SK-N-SH (cell line): ENCODE measurements around the gene RAC3. TPM values are rescaled to one million over a fixed set of nuclear protein-coding genes. Genes with fewer than 3 reads are reported as not detected.

Source experiments
- CTCF ChIA-PET: fragments of 300-600, 350-600 bp; formaldehyde crosslinking; extraction: SDS; loops from one replicate; lab custom pipeline; 2021; lab: Yijun Ruan, JAX
- POLR2A ChIA-PET: fragments of 350-600 bp; sonication (Branson Sonifier 250); formaldehyde crosslinking; extraction: SDS; loops from one replicate; lab custom pipeline; 2020; ENCODE audit warnings: antibody characterized with exemption, inconsistent platforms; lab: Yijun Ruan, JAX
- DNase-seq: peaks from one replicate; pipeline ENCODE4 v3.0.0; 2012
- H2AFZ ChIP-seq: fragments of 200-600 bp; sonication (generic); 2 replicates; pipeline ENCODE4 v1.8.1; 2016; ENCODE audit warnings: antibody characterized with exemption, mild to moderate bottlenecking, low read depth
- H3F3A ChIP-seq: fragments of 200-600 bp; sonication (generic); replicated peaks from 2 replicates; pipeline ENCODE3; 2016; ENCODE audit warnings: antibody characterized with exemption, mild to moderate bottlenecking; ENCODE audit not compliant: insufficient read depth
- H3K27ac ChIP-seq, 2 experiments: fragments of 200-500 bp in 1 of 2; fragments of 200-600 bp in 1 of 2; sonication (Bioruptor generic) in 1 of 2; sonication (generic), shearing (Covaris generic) in 1 of 2; 2 replicates each; pipeline versions ENCODE4 v1.5.1 to v1.6.1; 2014 to 2016; ENCODE audit warnings: low read depth in 2 of 2, inconsistent platforms in 1 of 2, low read length in 1 of 2, mild to moderate bottlenecking in 1 of 2, mixed read lengths in 1 of 2
- H3K27me3 ChIP-seq: fragments of 200-600 bp; sonication (generic), shearing (Covaris generic); 2 replicates; pipeline ENCODE4 v1.6.1; 2016; ENCODE audit warnings: mixed run types; ENCODE audit not compliant: insufficient read depth
- H3K36me3 ChIP-seq, 2 experiments: fragments of 200-500 bp in 1 of 2; fragments of 200-600 bp in 1 of 2; sonication (Bioruptor generic) in 1 of 2; sonication (generic) in 1 of 2; replicated peaks in 1 of 2; 2 replicates each; pipeline versions ENCODE3 to v1.5.1; 2014 to 2016; ENCODE audit warnings: low read length in 1 of 2, mild to moderate bottlenecking in 1 of 2; ENCODE audit not compliant: insufficient read depth in 2 of 2, control insufficient read depth in 1 of 2
- H3K4me1 ChIP-seq, 2 experiments: fragments of 200-500 bp in 1 of 2; fragments of 200-600 bp in 1 of 2; sonication (Bioruptor generic) in 1 of 2; sonication (generic), shearing (Covaris generic) in 1 of 2; 2 replicates each; pipeline versions ENCODE4 v1.5.1 to v1.6.1; 2014 to 2016; ENCODE audit warnings: low read depth in 1 of 2, low read length in 1 of 2, mixed run types in 1 of 2; ENCODE audit not compliant: insufficient read depth in 2 of 2, control insufficient read depth in 1 of 2
- H3K4me2 ChIP-seq: fragments of 200-600 bp; sonication (generic), shearing (Covaris generic); 2 replicates; pipeline ENCODE4 v1.6.1; 2017; ENCODE audit warnings: mixed run types
- H3K4me3 ChIP-seq, 2 experiments: fragments of 200-500 bp in 1 of 2; fragments of 200-600 bp in 1 of 2; sonication (Bioruptor generic) in 1 of 2; sonication (generic), shearing (Covaris generic) in 1 of 2; 2 replicates each; pipeline versions ENCODE4 v1.5.1 to v1.8.1; 2014 to 2016; ENCODE audit warnings: low read depth in 2 of 2, inconsistent platforms in 1 of 2, low read length in 1 of 2, mild to moderate bottlenecking in 1 of 2, mixed read lengths in 1 of 2, moderate library complexity in 1 of 2
- H3K79me2 ChIP-seq: fragments of 200-600 bp; sonication (generic); 2 replicates; pipeline ENCODE4 v1.8.1; 2017; ENCODE audit warnings: mild to moderate bottlenecking; ENCODE audit not compliant: insufficient read depth
- H3K9ac ChIP-seq: fragments of 200-600 bp; sonication (generic); 2 replicates; pipeline ENCODE4 v1.6.1; 2017; ENCODE audit warnings: mixed run types
- H3K9me2 ChIP-seq: fragments of 200-600 bp; sonication (generic); 2 replicates; pipeline ENCODE4 v1.6.1; 2017; ENCODE audit warnings: mixed run types
- H3K9me3 ChIP-seq: fragments of 200-600 bp; sonication (generic); 2 replicates; pipeline ENCODE4 v1.6.1; 2017; ENCODE audit warnings: mixed run types, mild to moderate bottlenecking, moderate library complexity
- H4K20me1 ChIP-seq: fragments of 200-600 bp; sonication (generic); 2 replicates; pipeline ENCODE4 v1.6.1; 2017; ENCODE audit warnings: mild to moderate bottlenecking, mixed run types; ENCODE audit not compliant: insufficient read depth
- CHD2 ChIP-seq: fragments of 150-350 bp; IDR thresholded peaks from 2 replicates; pipeline ENCODE4 v1.6.1; 2018; ENCODE audit warnings: low read length; ENCODE audit not compliant: partially characterized antibody
- EZH2phosphoT487 ChIP-seq: fragments of 200-600 bp; sonication (generic); IDR thresholded peaks from 2 replicates; pipeline ENCODE4 v1.6.1; 2017; ENCODE audit warnings: low read depth, mixed run types, mild to moderate bottlenecking, antibody characterized with exemption, moderate library complexity, borderline replicate concordance
- NFIC ChIP-seq: IDR thresholded peaks from 2 replicates; pipeline ENCODE4 v1.4.0; 2012; ENCODE audit warnings: borderline replicate concordance
- RCOR1 ChIP-seq: fragments of 150-350 bp; IDR thresholded peaks from 2 replicates; pipeline ENCODE4 v1.6.1; 2017; ENCODE audit warnings: antibody characterized with exemption, low read length
- TCF12 ChIP-seq: IDR thresholded peaks from 2 replicates; pipeline ENCODE4 v1.4.0; 2012
- WGBS: methylation state at CpG from one replicate; pipeline ENCODE4 v1.1.6; 2017; ENCODE audit warnings: low lambda C conversion rate; 5-methylcytosine and 5-hydroxymethylcytosine counted together
- polyA plus RNA-seq, 3 experiments: library from polyadenylated mRNA; depleted of rRNA; stranded (reverse); fragments of >200 nt; gene quantifications; 2 replicates each; pipeline ENCODE4 v1.2.3, GENCODE V29; 2012
- TF ChIP-seq, protein P1 (sequence below): IDR thresholded peaks from 2 replicates; pipeline ENCODE4 v1.4.0; 2012; ENCODE audit warnings: low read depth, borderline replicate concordance
- TF ChIP-seq, protein P2 (sequence below): IDR thresholded peaks from 2 replicates; pipeline ENCODE4 v1.6.1; 2012; ENCODE audit warnings: mild to moderate bottlenecking, low read depth, low read length, moderate library complexity
- TF ChIP-seq, protein P3 (sequence below): IDR thresholded peaks from 2 replicates; pipeline ENCODE4 v1.4.0; 2012; ENCODE audit warnings: low read depth
- TF ChIP-seq, protein P4 (sequence below): IDR thresholded peaks from 2 replicates; pipeline ENCODE4; 2012

Gene RAC3
- polyA plus RNA-seq, 1 of the 3 experiments (the other 2 are of a cell fraction) = 83.6 TPM

DNA sequence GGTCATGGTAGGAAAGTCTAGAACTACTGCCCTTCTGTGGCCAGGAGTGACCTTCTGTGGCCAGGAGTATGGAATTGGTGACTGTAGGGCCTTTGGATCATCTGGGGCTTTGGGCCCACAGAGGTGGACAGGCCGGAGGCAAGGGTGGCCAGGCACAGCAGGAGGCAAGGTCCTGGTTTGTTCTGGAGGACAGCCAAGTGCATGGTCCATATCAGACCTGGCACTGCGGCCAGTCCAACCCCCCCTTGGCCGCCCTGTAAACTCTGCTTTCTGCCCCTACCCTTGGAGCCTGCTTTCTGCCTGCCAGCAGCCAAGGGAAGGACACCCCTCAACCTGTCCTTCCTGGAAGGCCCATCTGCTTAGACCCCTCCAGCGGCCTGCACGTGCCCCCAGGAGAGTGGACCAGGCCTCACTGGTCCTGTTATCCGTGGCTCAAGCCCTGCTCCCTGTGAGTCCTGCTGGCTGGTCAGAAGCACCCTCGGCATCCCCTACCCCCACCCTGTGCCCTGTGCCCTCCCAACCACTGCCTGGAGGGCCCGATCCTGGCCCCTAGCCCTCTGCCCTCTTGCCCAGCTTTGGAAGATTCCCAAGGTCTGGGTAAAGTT is 8.3 kb downstream of the RAC3 start (continued):
- TF ChIP-seq, protein P1, sequence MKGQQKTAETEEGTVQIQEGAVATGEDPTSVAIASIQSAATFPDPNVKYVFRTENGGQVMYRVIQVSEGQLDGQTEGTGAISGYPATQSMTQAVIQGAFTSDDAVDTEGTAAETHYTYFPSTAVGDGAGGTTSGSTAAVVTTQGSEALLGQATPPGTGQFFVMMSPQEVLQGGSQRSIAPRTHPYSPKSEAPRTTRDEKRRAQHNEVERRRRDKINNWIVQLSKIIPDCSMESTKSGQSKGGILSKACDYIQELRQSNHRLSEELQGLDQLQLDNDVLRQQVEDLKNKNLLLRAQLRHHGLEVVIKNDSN = no peak
- no peak for TF ChIP-seq TCF12
- no peak for TF ChIP-seq EZH2phosphoT487
- TF ChIP-seq NFIC = no peak
- TF ChIP-seq, protein P2, sequence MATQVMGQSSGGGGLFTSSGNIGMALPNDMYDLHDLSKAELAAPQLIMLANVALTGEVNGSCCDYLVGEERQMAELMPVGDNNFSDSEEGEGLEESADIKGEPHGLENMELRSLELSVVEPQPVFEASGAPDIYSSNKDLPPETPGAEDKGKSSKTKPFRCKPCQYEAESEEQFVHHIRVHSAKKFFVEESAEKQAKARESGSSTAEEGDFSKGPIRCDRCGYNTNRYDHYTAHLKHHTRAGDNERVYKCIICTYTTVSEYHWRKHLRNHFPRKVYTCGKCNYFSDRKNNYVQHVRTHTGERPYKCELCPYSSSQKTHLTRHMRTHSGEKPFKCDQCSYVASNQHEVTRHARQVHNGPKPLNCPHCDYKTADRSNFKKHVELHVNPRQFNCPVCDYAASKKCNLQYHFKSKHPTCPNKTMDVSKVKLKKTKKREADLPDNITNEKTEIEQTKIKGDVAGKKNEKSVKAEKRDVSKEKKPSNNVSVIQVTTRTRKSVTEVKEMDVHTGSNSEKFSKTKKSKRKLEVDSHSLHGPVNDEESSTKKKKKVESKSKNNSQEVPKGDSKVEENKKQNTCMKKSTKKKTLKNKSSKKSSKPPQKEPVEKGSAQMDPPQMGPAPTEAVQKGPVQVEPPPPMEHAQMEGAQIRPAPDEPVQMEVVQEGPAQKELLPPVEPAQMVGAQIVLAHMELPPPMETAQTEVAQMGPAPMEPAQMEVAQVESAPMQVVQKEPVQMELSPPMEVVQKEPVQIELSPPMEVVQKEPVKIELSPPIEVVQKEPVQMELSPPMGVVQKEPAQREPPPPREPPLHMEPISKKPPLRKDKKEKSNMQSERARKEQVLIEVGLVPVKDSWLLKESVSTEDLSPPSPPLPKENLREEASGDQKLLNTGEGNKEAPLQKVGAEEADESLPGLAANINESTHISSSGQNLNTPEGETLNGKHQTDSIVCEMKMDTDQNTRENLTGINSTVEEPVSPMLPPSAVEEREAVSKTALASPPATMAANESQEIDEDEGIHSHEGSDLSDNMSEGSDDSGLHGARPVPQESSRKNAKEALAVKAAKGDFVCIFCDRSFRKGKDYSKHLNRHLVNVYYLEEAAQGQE = no peak
- no peak for TF ChIP-seq CHD2
- TF ChIP-seq, protein P3, sequence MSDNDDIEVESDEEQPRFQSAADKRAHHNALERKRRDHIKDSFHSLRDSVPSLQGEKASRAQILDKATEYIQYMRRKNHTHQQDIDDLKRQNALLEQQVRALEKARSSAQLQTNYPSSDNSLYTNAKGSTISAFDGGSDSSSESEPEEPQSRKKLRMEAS = no peak
- TF ChIP-seq, all 33 proteins: peak for 0

DNA sequence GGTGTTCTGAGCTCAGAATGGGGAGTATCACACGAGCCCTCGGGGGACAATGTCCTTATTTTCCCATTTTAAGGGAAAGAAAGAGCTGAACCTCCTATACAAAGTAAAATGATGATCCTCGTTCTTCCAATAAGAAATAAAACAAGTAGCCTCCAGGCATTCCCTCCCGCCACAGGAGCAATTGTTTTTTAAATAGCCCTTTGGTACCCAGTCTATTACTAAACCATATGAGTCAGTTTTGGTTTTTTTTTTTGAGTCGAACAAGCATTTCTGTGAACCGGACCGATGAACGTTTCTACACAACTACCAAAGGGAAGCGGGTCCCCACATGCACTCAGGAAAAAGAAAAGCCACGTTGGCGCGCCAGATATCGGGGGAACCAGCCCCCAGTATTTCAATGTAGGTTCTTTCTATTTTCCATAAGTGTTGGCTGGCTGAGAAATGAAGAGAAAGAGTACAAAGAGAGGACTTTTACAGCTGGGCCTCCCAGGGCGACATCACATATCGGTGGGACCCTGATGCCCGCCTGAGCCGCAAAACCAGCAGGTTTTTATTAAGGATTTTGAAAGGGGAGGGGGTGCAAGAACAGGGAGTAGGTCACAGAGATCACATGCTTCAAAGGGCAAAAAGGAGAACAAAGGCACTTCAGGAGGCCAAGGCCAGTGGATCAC is 9.8 kb downstream of the RAC3 start:
- no peaks in the 10 kb centered on the region for H3K9me2 ChIP-seq
- H3K9me3 ChIP-seq = no peaks in the 10 kb centered on the region
- TF ChIP-seq RCOR1 = no peak
- TF ChIP-seq, protein P4, sequence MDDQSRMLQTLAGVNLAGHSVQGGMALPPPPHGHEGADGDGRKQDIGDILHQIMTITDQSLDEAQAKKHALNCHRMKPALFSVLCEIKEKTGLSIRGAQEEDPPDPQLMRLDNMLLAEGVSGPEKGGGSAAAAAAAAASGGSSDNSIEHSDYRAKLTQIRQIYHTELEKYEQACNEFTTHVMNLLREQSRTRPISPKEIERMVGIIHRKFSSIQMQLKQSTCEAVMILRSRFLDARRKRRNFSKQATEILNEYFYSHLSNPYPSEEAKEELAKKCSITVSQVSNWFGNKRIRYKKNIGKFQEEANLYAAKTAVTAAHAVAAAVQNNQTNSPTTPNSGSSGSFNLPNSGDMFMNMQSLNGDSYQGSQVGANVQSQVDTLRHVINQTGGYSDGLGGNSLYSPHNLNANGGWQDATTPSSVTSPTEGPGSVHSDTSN = no peak
- no peak overlapping the region for H2AFZ ChIP-seq
- peaks cover 6 to 15% of the 10 kb centered on the region in 2 experiments for H3K4me1 ChIP-seq
- CTCF ChIA-PET = interaction anchor here (1.2 to 35.7 kb wide), 5 partner anchors 9 to 111 kb away, joined by 3 to 1216 read pairs (median 6); partner anchors contain the start of genes NOTUM and RAC3
- H3K27me3 ChIP-seq = no peaks in the 10 kb centered on the region
- no peaks in the 10 kb centered on the region for H4K20me1 ChIP-seq
- H3K36me3 ChIP-seq = no peaks in the 10 kb centered on the region
- H3K4me2 ChIP-seq = no peak overlapping the region
- no peak overlapping the region for H3K4me3 ChIP-seq
- WGBS = 87% methylated on average over 17 of the region's 17 CpGs
- H3K9ac ChIP-seq = no peak overlapping the region
- H3F3A ChIP-seq = peaks cover 8% of the 10 kb centered on the region
- H3K27ac ChIP-seq = no peak overlapping the region
- no peaks in the 10 kb centered on the region for H3K79me2 ChIP-seq
- DNase-seq = no peak
- POLR2A ChIA-PET = no interaction called here
